Esophagus muscularis mucosa (tissue), 4 donors: ENCODE measurements around the gene SYTL2. TPM values are rescaled to one million over a fixed set of nuclear protein-coding genes. Genes with fewer than 3 reads are reported as not detected.

Experiments
- DNase-seq: peaks from one replicate; pipeline ENCODE4 v3.0.0-alpha.2; 2017; ENCODE audit errors: extremely low spot score
- H3K27ac ChIP-seq, 4 donors: fragments of 200-600 bp; sonication (generic); replicated peaks in 1 of 4; 1 replicate in 3 of 4; 2 replicates in 1 of 4; pipeline ENCODE4 v1.5.1; 2016 to 2019; ENCODE audit warnings: mild to moderate bottlenecking in 1 of 4
- H3K27me3 ChIP-seq, 4 donors: fragments of 200-600 bp; sonication (generic); one replicate each; pipeline versions ENCODE4 v1.5.1 to v1.6.0; 2016 to 2019
- H3K36me3 ChIP-seq, 4 donors: fragments of 200-600 bp; sonication (generic); one replicate each; pipeline ENCODE4 v1.5.1; 2016 to 2019
- H3K4me1 ChIP-seq, 4 donors: fragments of 200-600 bp; sonication (generic); one replicate each; pipeline ENCODE4 v1.5.1; 2016 to 2019
- H3K4me3 ChIP-seq, 4 donors: fragments of 200-600 bp; sonication (generic); 1 replicate in 2 of 4; 2 replicates in 2 of 4; pipeline ENCODE4 v1.5.1; 2016 to 2019; ENCODE audit warnings: mild to moderate bottlenecking in 4 of 4, moderate library complexity in 1 of 4
- H3K9me3 ChIP-seq, 4 donors: fragments of 200-600 bp; sonication (generic); 1 replicate in 3 of 4; 2 replicates in 1 of 4; pipeline ENCODE4 v1.5.1; 2016 to 2019
- EP300 ChIP-seq: sonication (generic); formaldehyde crosslinking; IDR thresholded peaks from one replicate; pipeline ENCODE4 v1.6.1; 2017; ENCODE audit warnings: antibody characterized with exemption
- POLR2A ChIP-seq: fragments of 450-650 bp; IDR thresholded peaks from one replicate; pipeline ENCODE4 v1.6.1; 2017; ENCODE audit warnings: antibody characterized with exemption, moderate library complexity, mild to moderate bottlenecking, low read depth
- POLR2AphosphoS5 ChIP-seq, 2 donors: sonication (generic); formaldehyde crosslinking; IDR thresholded peaks; one replicate each; pipeline ENCODE4 v1.6.1; 2017; ENCODE audit warnings: antibody characterized with exemption in 2 of 2
- WGBS: methylation state at CpG from one replicate; pipeline ENCODE4 v1.1.5; 2018; 5-methylcytosine and 5-hydroxymethylcytosine counted together
- intact Hi-C: fragments of 100-400 bp; cut with DNase I; formaldehyde crosslinking; loops from one replicate; pipeline ENCODE4 v1.15.1; 2023
- total RNA-seq, 4 donors: library from RNA; depleted of rRNA; stranded (reverse); fragments of >200 nt; gene quantifications; one replicate each; pipeline versions ENCODE4 v1.1.0 to v1.2.1, GENCODE V29; 2016
- TF ChIP-seq, protein P1 (sequence below), 3 experiments: fragments of 200-600 bp in 2 of 3; fragments of 450-650 bp in 1 of 3; sonication (generic) in 2 of 3; IDR thresholded peaks; one replicate each; pipeline ENCODE4 v1.5.1; 2017 to 2019; ENCODE audit warnings: antibody characterized with exemption in 3 of 3, mild to moderate bottlenecking in 2 of 3, moderate library complexity in 1 of 3

SYTL2 gene
- total RNA-seq, 4 donors from 2014 or later = 7.1 to 10.4 (median 8.8) TPM

DNA sequence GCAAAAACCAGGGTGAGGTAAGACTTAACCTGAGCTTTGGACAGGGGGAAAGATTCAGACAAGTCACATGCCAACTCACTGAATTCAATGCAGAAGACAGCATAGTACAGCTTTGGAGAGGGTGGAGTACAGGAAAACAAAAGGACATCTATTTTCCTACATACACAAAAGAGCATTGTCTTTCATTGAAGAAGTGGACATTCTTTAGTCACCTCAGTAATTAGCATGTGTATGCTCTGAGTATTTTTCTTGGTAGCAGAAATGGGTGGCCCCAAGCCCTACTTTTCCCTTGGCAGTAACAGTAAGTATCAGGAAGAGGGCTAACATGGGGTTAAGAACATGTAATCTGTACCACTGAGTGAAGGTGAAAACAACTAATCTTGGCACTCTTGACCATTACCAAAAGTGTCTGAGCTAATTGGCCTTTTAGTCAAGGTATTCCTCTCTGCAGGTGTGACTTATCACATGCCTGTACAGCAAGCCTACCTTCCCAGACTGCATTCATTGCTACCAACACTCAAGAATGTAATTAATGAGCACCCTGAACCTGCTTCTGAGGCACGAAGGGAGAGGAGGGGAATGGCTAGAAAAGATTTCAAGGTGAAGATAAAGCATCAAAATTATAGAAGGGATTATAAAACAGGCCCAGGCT lies 33.9 kb downstream of the SYTL2 start:
- intact Hi-C loops = no loop called here
- 63% methylated on average over 1 of the region's 1 CpG for WGBS
- TF ChIP-seq EP300 (no peak), POLR2AphosphoS5 (IDR thresholded peaks at IDR 0.05) (no peak), POLR2A (no peak)
- TF ChIP-seq, protein P1, sequence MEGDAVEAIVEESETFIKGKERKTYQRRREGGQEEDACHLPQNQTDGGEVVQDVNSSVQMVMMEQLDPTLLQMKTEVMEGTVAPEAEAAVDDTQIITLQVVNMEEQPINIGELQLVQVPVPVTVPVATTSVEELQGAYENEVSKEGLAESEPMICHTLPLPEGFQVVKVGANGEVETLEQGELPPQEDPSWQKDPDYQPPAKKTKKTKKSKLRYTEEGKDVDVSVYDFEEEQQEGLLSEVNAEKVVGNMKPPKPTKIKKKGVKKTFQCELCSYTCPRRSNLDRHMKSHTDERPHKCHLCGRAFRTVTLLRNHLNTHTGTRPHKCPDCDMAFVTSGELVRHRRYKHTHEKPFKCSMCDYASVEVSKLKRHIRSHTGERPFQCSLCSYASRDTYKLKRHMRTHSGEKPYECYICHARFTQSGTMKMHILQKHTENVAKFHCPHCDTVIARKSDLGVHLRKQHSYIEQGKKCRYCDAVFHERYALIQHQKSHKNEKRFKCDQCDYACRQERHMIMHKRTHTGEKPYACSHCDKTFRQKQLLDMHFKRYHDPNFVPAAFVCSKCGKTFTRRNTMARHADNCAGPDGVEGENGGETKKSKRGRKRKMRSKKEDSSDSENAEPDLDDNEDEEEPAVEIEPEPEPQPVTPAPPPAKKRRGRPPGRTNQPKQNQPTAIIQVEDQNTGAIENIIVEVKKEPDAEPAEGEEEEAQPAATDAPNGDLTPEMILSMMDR (IDR thresholded peaks at IDR 0.05) = no peak
- H3K27ac ChIP-seq = no peak overlapping the region
- H3K27me3 ChIP-seq = no peaks in the 10 kb centered on the region
- H3K36me3 ChIP-seq = no peaks in the 10 kb centered on the region
- no peak overlapping the region for H3K4me3 ChIP-seq
- peaks cover 0 to 8% (median 4%) of the 10 kb centered on the region in 4 donors for H3K4me1 ChIP-seq
- no peak for DNase-seq
- peaks cover 0 to 3% (median under 1%) of the 10 kb centered on the region in 4 donors for H3K9me3 ChIP-seq

DNA sequence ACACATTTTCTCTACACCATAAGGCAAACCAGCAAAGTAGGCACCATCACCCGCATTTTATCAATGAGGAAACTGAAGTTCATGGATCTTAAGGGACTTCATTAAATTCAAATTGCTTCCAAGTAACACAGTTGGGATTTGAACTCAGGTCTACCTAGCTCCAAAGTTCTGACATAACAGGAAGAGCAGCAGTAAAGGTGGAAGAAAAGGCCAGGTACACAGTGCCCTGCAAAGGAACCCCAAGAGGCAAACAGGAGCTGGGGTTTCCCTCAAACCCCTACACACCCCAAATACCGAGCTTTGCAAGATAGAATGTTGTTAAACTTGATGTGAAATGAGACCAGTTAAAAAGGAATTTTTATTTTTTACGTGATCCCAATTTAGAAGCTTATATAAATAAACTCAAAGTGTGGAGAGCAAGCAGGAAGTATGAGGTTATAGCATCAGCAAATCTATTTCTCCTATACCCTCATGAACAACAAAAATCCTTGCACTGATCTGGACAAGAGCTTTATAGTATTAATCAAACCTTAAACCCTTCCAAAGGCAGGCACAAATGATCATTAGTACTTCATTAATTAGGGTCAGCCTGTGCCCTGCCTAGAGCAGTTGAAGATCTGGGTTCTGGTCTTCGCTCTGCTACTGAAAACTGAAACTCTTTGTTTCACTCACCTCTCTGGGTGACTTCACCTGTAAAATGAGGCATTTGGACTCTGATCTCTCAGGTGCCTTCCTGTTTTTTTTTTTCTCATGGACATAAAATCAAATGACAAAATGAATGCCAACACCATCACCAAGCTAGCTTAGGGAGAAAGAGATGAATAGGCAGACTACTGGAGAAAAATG lies 36.5 kb downstream of the SYTL2 start:
- Histone ChIP-seq H3K27ac (no peak overlapping the region), H3K4me3 (no peak overlapping the region), H3K9me3 (peaks cover 0 to 2% (median 0%) of the 10 kb centered on the region in 4 donors), H3K36me3 (no peaks in the 10 kb centered on the region), H3K4me1 (peaks cover 0 to 8% (median 4%) of the 10 kb centered on the region in 4 donors), H3K27me3 (no peaks in the 10 kb centered on the region)
- no peak for DNase-seq
- intact Hi-C loops = no loop called here
- WGBS = 83% methylated on average over 4 of the region's 4 CpGs
- TF ChIP-seq EP300 (no peak), POLR2AphosphoS5 (IDR thresholded peaks at IDR 0.05) (no peak), POLR2A (no peak)
- TF ChIP-seq, protein P1 (IDR thresholded peaks at IDR 0.05) = no peak

DNA sequence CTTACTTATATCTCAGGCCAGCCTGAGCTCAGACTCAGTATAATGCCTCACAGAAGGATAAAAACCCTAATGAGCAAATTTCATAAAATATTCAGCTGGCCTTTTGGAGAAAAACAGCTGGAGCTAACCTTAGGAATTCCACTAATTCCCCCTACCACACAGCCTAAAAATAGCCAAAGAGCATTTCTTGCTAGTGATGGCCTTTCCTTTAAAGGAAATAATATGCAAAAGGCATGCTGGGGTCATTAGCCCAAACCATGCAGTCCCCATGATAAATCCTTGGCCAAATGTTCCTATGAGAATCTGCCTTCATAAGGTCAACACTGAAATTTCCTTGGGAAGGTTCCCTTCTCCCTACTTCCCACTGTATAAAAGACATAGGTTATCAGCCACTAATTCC lies 38.2 kb downstream of the SYTL2 start:
- H3K9me3 ChIP-seq = peaks cover 0 to 6% (median 0%) of the 10 kb centered on the region in 4 donors
- no peaks in the 10 kb centered on the region for H3K36me3 ChIP-seq
- intact Hi-C loops = no loop called here
- H3K27ac ChIP-seq = peak overlapping the region in 1 of 4 donors; percentile 9
- H3K27me3 ChIP-seq = no peaks in the 10 kb centered on the region
- peaks cover 0 to 8% (median 4%) of the 10 kb centered on the region in 4 donors for H3K4me1 ChIP-seq
- no peak overlapping the region for H3K4me3 ChIP-seq
- TF ChIP-seq, protein P1 (IDR thresholded peaks at IDR 0.05) = no peak
- TF ChIP-seq POLR2AphosphoS5 (IDR thresholded peaks at IDR 0.05) = no peak
- TF ChIP-seq POLR2A = no peak
- no peak for TF ChIP-seq EP300
- DNase-seq = no peak

- intact Hi-C loops = no loop called here
- WGBS = 95% methylated on average over 3 of the region's 3 CpGs
- Histone ChIP-seq H3K9me3 (peaks cover 0 to 6% (median 0%) of the 10 kb centered on the region in 4 donors), H3K36me3 (no peaks in the 10 kb centered on the region), H3K4me1 (peaks cover 0 to 8% (median 4%) of the 10 kb centered on the region in 4 donors), H3K27ac (no peak overlapping the region), H3K27me3 (no peaks in the 10 kb centered on the region), H3K4me3 (no peak overlapping the region)
- no peak for DNase-seq
- no peak for TF ChIP-seq EP300
- TF ChIP-seq, protein P1 (IDR thresholded peaks at IDR 0.05) = no peak
- no peak for TF ChIP-seq POLR2A
- no peak for TF ChIP-seq POLR2AphosphoS5 (IDR thresholded peaks at IDR 0.05)
These were observed 39.4 kb downstream of the SYTL2 start for GRCh38 chr11:85771568-85771967.
